HFFc6 (cell line): Measurements from ENCODE around the gene SMIM17. TPM values are rescaled to one million over a fixed set of nuclear protein-coding genes. Genes with fewer than 3 reads are reported as not detected.

Experiments
- DNase-seq: peaks from one replicate; pipeline ENCODE4 v3.0.0-alpha.2; 2018
- H3K27ac Mint-ChIP-seq: 2 replicates; pipeline ENCODE4 v1.8.0; 2020; ENCODE audit warnings: mild to moderate bottlenecking, mixed read lengths
- H3K27me3 Mint-ChIP-seq: 2 replicates; pipeline ENCODE4 v1.8.0; 2021; ENCODE audit warnings: mild to moderate bottlenecking, moderate library complexity, mixed read lengths; ENCODE audit not compliant: insufficient read depth
- H3K36me3 Mint-ChIP-seq: 2 replicates; pipeline ENCODE4 v1.8.0; 2021; ENCODE audit warnings: low read depth, mixed read lengths
- H3K4me1 Mint-ChIP-seq: 2 replicates; pipeline ENCODE4 v1.8.0; 2020; ENCODE audit warnings: low read depth, mixed read lengths
- H3K4me3 Mint-ChIP-seq: 2 replicates; pipeline ENCODE4 v1.8.0; 2020; ENCODE audit warnings: mild to moderate bottlenecking, moderate library complexity, mixed read lengths
- H3K9me3 Mint-ChIP-seq: 2 replicates; pipeline ENCODE4 v1.8.0; 2020; ENCODE audit warnings: mild to moderate bottlenecking, mixed read lengths
- CTCF ChIP-seq: fragments of 200-600 bp; sonication (generic); IDR thresholded peaks from 2 replicates; pipeline ENCODE4 v1.5.0; 2021; ENCODE audit warnings: antibody characterized with exemption, mild to moderate bottlenecking
- long read RNA-seq: library from polyadenylated mRNA; unstranded; transcript quantifications from one replicate; pipeline ENCODE4 v2.0.0, GENCODE V29; 2019
- total RNA-seq, 6 experiments: library from RNA; stranded (reverse); fragmentation: NEBNext Ultra II Directional; extraction: Animal tissue kit (Norgen Biotek cat#: 25700); gene quantifications; 2 replicates in 1 of 6; 3 replicates in 5 of 6; pipeline ENCODE4 v1.2.3, GENCODE V29; 2021

The SMIM17 gene
- total RNA-seq = under 1 TPM in 2 of 6 experiments, not detected in 4; 0.21 TPM
- long read RNA-seq = 0 reads

- no peak for TF ChIP-seq CTCF
- Mint-ChIP-seq H3K4me3 (no peak within 1 kb of the TSS), H3K9me3 (peaks cover 58% of the 10 kb centered on the region), H3K4me1 (no peaks in the 10 kb centered on the region), H3K27me3 (no peaks in the 10 kb centered on the region; the same call in none of the 2 replicates), H3K27ac (no peak within 1 kb of the TSS), H3K36me3 (peaks cover 24% of the 10 kb centered on the region)
- no peak for DNase-seq
Observed at GRCh38 chr19:56642711-56643459, at the start of gene SMIM17. SMIM17 (plus strand) TSS chr19:56643159; CDS start chr19:56645668, 2,509 bp downstream.

GRCh38 chr19:56594446-56594782 is 48.5 kb upstream of the SMIM17 start:
- H3K27ac Mint-ChIP-seq = no peak overlapping the region
- no peak for DNase-seq
- peaks cover 30% of the 10 kb centered on the region for H3K36me3 Mint-ChIP-seq
- no peak for TF ChIP-seq CTCF
- H3K9me3 Mint-ChIP-seq = peaks cover 38% of the 10 kb centered on the region
- H3K4me3 Mint-ChIP-seq = peak overlapping the region; percentile 94
- peaks cover 3% of the 10 kb centered on the region; the same call in 1 of the 2 replicates for H3K27me3 Mint-ChIP-seq
- H3K4me1 Mint-ChIP-seq = peaks cover 13% of the 10 kb centered on the region

GRCh38 chr19:56594783-56595547 is 48.0 kb upstream of the SMIM17 start, which contains the start of gene ZNF71:
ZNF71 (plus strand) TSS chr19:56595302; CDS start chr19:56601559, 6,257 bp downstream.
- peaks cover 31% of the 10 kb centered on the region for H3K36me3 Mint-ChIP-seq
- peak within 1 kb of the TSS; percentile 44 for H3K27ac Mint-ChIP-seq
- peak within 1 kb of the TSS; percentile 94 for H3K4me3 Mint-ChIP-seq
- DNase-seq = peak; percentile 80
- peaks cover 39% of the 10 kb centered on the region for H3K9me3 Mint-ChIP-seq
- peaks cover 13% of the 10 kb centered on the region for H3K4me1 Mint-ChIP-seq
- peaks cover 3% of the 10 kb centered on the region; the same call in 1 of the 2 replicates for H3K27me3 Mint-ChIP-seq
- no peak for TF ChIP-seq CTCF

GRCh38 chr19:56595548-56595899 is 47.4 kb upstream of the SMIM17 start:
- Mint-ChIP-seq H3K4me1 (peaks cover 13% of the 10 kb centered on the region), H3K9me3 (peaks cover 37% of the 10 kb centered on the region), H3K27ac (peak overlapping the region; percentile 44), H3K4me3 (peak overlapping the region; percentile 94), H3K36me3 (peaks cover 34% of the 10 kb centered on the region), H3K27me3 (peaks cover 3% of the 10 kb centered on the region; the same call in 1 of the 2 replicates)
- no peak for TF ChIP-seq CTCF
- peak; percentile 11 for DNase-seq

- H3K4me1 Mint-ChIP-seq = peaks cover 13% of the 10 kb centered on the region
- peaks cover 45% of the 10 kb centered on the region for H3K36me3 Mint-ChIP-seq
- no peak overlapping the region for H3K4me3 Mint-ChIP-seq
- peaks cover 43% of the 10 kb centered on the region for H3K9me3 Mint-ChIP-seq
- H3K27ac Mint-ChIP-seq = no peak overlapping the region
- TF ChIP-seq CTCF = no peak
- H3K27me3 Mint-ChIP-seq = peaks cover 3% of the 10 kb centered on the region; the same call in 1 of the 2 replicates
- DNase-seq = no peak
Observed at GRCh38 chr19:56596676-56597075, 46.3 kb upstream of the SMIM17 start.
